ENCODE results near the gene DDOST.

- TF ChIP-seq CTCF (IDR thresholded peaks at IDR 0.05; ENCODE audit: low read depth, low read length): no peak
- TF ChIP-seq POLR2A (IDR thresholded peaks at IDR 0.05; ENCODE audit: extremely low read depth, insufficient read length): no peak
- TF ChIP-seq MAX (IDR thresholded peaks at IDR 0.05; ENCODE audit: low read depth, low read length): no peak
These were observed 25.9 kb upstream of the DDOST start for GRCh38 chr1:20686883-20687725.
